ENCODE data around the gene PIRT. TPM values are rescaled to one million over a fixed set of nuclear protein-coding genes. Genes with fewer than 3 reads are reported as not detected.

Gene PIRT
- total RNA-seq, 4 donors from 2014 or later = 0.68 to 0.91 TPM; not detected in 2

- H3K9me3 ChIP-seq = no peaks in the 10 kb centered on the region
- WGBS = 88% methylated on average over 7 of the region's 7 CpGs
- H3K27ac ChIP-seq = no peak overlapping the region
- no peaks in the 10 kb centered on the region for H3K36me3 ChIP-seq
- H3K27me3 ChIP-seq = no peaks in the 10 kb centered on the region
- no peak overlapping the region for H3K4me3 ChIP-seq
- peaks cover 7% of the 10 kb centered on the region for H3K4me1 ChIP-seq
- TF ChIP-seq POLR2AphosphoS5 (IDR thresholded peaks at IDR 0.05) (no peak), CTCF (IDR thresholded peaks at IDR 0.05) (no peak), EP300 (IDR thresholded peaks at IDR 0.05) (no peak), POLR2A (IDR thresholded peaks at IDR 0.05) (no peak)
- DNase-seq (ENCODE audit: low spot score in 2 of 2) = no peak
Measured at GRCh38 chr17:10836145-10836544, 1.7 kb downstream of the PIRT start.

- no peaks in the 10 kb centered on the region for H3K36me3 ChIP-seq
- H3K4me1 ChIP-seq = no peaks in the 10 kb centered on the region
- no peaks in the 10 kb centered on the region for H3K9me3 ChIP-seq
- DNase-seq (ENCODE audit: low spot score in 2 of 2) = no peak
- no peak overlapping the region for H3K4me3 ChIP-seq
- no peak overlapping the region for H3K27ac ChIP-seq
- TF ChIP-seq POLR2A (IDR thresholded peaks at IDR 0.05) (no peak), CTCF (IDR thresholded peaks at IDR 0.05) (no peak), POLR2AphosphoS5 (IDR thresholded peaks at IDR 0.05) (no peak), EP300 (IDR thresholded peaks at IDR 0.05) (no peak)
- H3K27me3 ChIP-seq = no peaks in the 10 kb centered on the region
- 83% methylated on average over 5 of the region's 5 CpGs for WGBS
Measured at GRCh38 chr17:10831696-10832095, 6.2 kb downstream of the PIRT start.

GRCh38 chr17:10827898-10828552, 9.9 kb downstream of the PIRT start:
- no peaks in the 10 kb centered on the region for H3K4me1 ChIP-seq
- H3K36me3 ChIP-seq = no peaks in the 10 kb centered on the region
- H3K27ac ChIP-seq = no peak overlapping the region
- no peak for DNase-seq (ENCODE audit: low spot score in 2 of 2)
- H3K27me3 ChIP-seq = no peaks in the 10 kb centered on the region
- H3K9me3 ChIP-seq = no peaks in the 10 kb centered on the region
- no peak overlapping the region for H3K4me3 ChIP-seq
- 84% methylated on average over 5 of the region's 5 CpGs for WGBS
- TF ChIP-seq POLR2A (IDR thresholded peaks at IDR 0.05) (no peak), EP300 (IDR thresholded peaks at IDR 0.05) (no peak), CTCF (IDR thresholded peaks at IDR 0.05) (no peak), POLR2AphosphoS5 (IDR thresholded peaks at IDR 0.05) (no peak)

GRCh38 chr17:10824874-10825273, 13.0 kb downstream of the PIRT start:
- WGBS = 77% methylated on average over 7 of the region's 7 CpGs
- H3K9me3 ChIP-seq = no peaks in the 10 kb centered on the region
- no peak overlapping the region for H3K27ac ChIP-seq
- H3K36me3 ChIP-seq = no peaks in the 10 kb centered on the region
- DNase-seq (ENCODE audit: low spot score in 2 of 2) = no peak
- H3K4me3 ChIP-seq = no peak overlapping the region
- H3K4me1 ChIP-seq = no peaks in the 10 kb centered on the region
- TF ChIP-seq POLR2AphosphoS5 (IDR thresholded peaks at IDR 0.05) (no peak), CTCF (IDR thresholded peaks at IDR 0.05) (no peak), EP300 (IDR thresholded peaks at IDR 0.05) (no peak), POLR2A (IDR thresholded peaks at IDR 0.05) (no peak)
- H3K27me3 ChIP-seq = no peaks in the 10 kb centered on the region

- no peak for DNase-seq (ENCODE audit: low spot score in 2 of 2)
- H3K27me3 ChIP-seq = no peaks in the 10 kb centered on the region
- no peaks in the 10 kb centered on the region for H3K4me1 ChIP-seq
- H3K36me3 ChIP-seq = no peaks in the 10 kb centered on the region
- no peak overlapping the region for H3K27ac ChIP-seq
- no peak for TF ChIP-seq POLR2A (IDR thresholded peaks at IDR 0.05)
- no peak for TF ChIP-seq CTCF (IDR thresholded peaks at IDR 0.05)
- TF ChIP-seq POLR2AphosphoS5 (IDR thresholded peaks at IDR 0.05) = no peak
- no peak for TF ChIP-seq EP300 (IDR thresholded peaks at IDR 0.05)
- H3K4me3 ChIP-seq = no peak overlapping the region
- no peaks in the 10 kb centered on the region for H3K9me3 ChIP-seq
Measured at GRCh38 chr17:10821770-10822169, 16.1 kb downstream of the PIRT start.
